Hepatocyte (in vitro differentiated cells): ENCODE measurements around the gene SGF29. TPM values are rescaled to one million over a fixed set of nuclear protein-coding genes. Genes with fewer than 3 reads are reported as not detected.

Source experiments
- DNase-seq: peaks from one replicate; pipeline ENCODE4 v3.0.0-alpha.2; 2016; ENCODE audit warnings: low spot score
- H2AFZ ChIP-seq: fragments of 200-600 bp; sonication (generic); 2 replicates; pipeline ENCODE4 v1.6.0; 2016; ENCODE audit warnings: antibody characterized with exemption, mild to moderate bottlenecking
- H3K27ac ChIP-seq: fragments of 200-600 bp; sonication (generic); 2 replicates; pipeline ENCODE4 v1.5.1; 2016; ENCODE audit warnings: mild to moderate bottlenecking
- H3K27me3 ChIP-seq: fragments of 200-600 bp; sonication (generic); 2 replicates; pipeline ENCODE4 v1.6.1; 2016
- H3K36me3 ChIP-seq: fragments of 200-600 bp; sonication (generic); replicated peaks from 2 replicates; pipeline ENCODE4 v1.5.1; 2016; ENCODE audit warnings: low read depth; ENCODE audit not compliant: insufficient read depth
- H3K4me1 ChIP-seq: fragments of 200-600 bp; sonication (generic); 2 replicates; pipeline ENCODE4 v1.5.1; 2016; ENCODE audit warnings: mild to moderate bottlenecking, moderate library complexity; ENCODE audit not compliant: insufficient read depth
- H3K4me2 ChIP-seq: fragments of 200-600 bp; sonication (generic); 2 replicates; pipeline ENCODE4 v1.6.0; 2016
- H3K4me3 ChIP-seq: fragments of 200-600 bp; sonication (generic); 2 replicates; pipeline ENCODE4 v1.5.1; 2016; ENCODE audit warnings: mild to moderate bottlenecking
- H3K79me2 ChIP-seq: fragments of 200-600 bp; sonication (generic); 2 replicates; pipeline ENCODE4 v1.6.0; 2017; ENCODE audit warnings: mild to moderate bottlenecking
- H3K9me2 ChIP-seq: fragments of 200-600 bp; sonication (generic); replicated peaks from 2 replicates; pipeline ENCODE4 v1.6.0; 2017; ENCODE audit warnings: mild to moderate bottlenecking; ENCODE audit not compliant: insufficient read depth
- H3K9me3 ChIP-seq: fragments of 200-600 bp; sonication (generic); 2 replicates; pipeline ENCODE4 v1.5.1; 2016; ENCODE audit warnings: low read depth, mild to moderate bottlenecking
- H4K20me1 ChIP-seq: fragments of 200-600 bp; sonication (generic); 2 replicates; pipeline ENCODE4 v1.6.0; 2016; ENCODE audit warnings: mild to moderate bottlenecking; ENCODE audit not compliant: insufficient read depth, poor library complexity, severe bottlenecking
- CTCF ChIP-seq: fragments of 200-600 bp; sonication (generic); IDR thresholded peaks from 2 replicates; pipeline ENCODE4 v1.5.1; 2016; ENCODE audit warnings: antibody characterized with exemption, mild to moderate bottlenecking; ENCODE audit not compliant: poor library complexity
- EZH2 ChIP-seq: fragments of 200-600 bp; sonication (generic); IDR thresholded peaks from 2 replicates; pipeline ENCODE4 v1.6.1; 2016; ENCODE audit warnings: antibody characterized with exemption, mild to moderate bottlenecking, borderline replicate concordance
- EZH2phosphoT487 ChIP-seq: fragments of 200-600 bp; sonication (generic); IDR thresholded peaks from one replicate; pipeline ENCODE4 v1.6.1; 2018; ENCODE audit warnings: antibody characterized with exemption, mild to moderate bottlenecking, low read depth, moderate library complexity; ENCODE audit not compliant: unreplicated experiment, severe bottlenecking
- WGBS: methylation state at CpG from one replicate; pipeline ENCODE4 v1.1.6; 2016; ENCODE audit warnings: low lambda C conversion rate; ENCODE audit errors: missing lambda C conversion rate; 5-methylcytosine and 5-hydroxymethylcytosine counted together
- polyA plus RNA-seq: library from polyadenylated mRNA; unstranded; fragments of >200 nt; fragmentation: Nextera tagmentation; extraction: Ambion mirVana; gene quantifications from 2 replicates; pipeline ENCODE4 v1.2.1, GENCODE V29; 2016
- total RNA-seq: library from RNA; depleted of rRNA; stranded (reverse); fragments of >200 nt; gene quantifications from 2 replicates; pipeline ENCODE4 v1.2.3, GENCODE V29; 2014

SGF29 gene
- total RNA-seq (12.7 and 12.8 TPM in 2 replicates), polyA plus RNA-seq (14.1 and 17.1 TPM in 2 replicates)

- Histone ChIP-seq H3K4me1 (no peaks in the 10 kb centered on the region), H3K79me2 (peaks cover 29% of the 10 kb centered on the region), H3K27ac (peak within 1 kb of the TSS; percentile 98), H3K4me2 (peak within 1 kb of the TSS; percentile 80), H4K20me1 (no peaks in the 10 kb centered on the region), H2AFZ (peak within 1 kb of the TSS; percentile 79), H3K9me2 (no peaks in the 10 kb centered on the region), H3K4me3 (peak within 1 kb of the TSS; percentile 72), H3K27me3 (no peaks in the 10 kb centered on the region), H3K9me3 (no peaks in the 10 kb centered on the region), H3K36me3 (no peaks in the 10 kb centered on the region)
- WGBS: 6% methylated on average over 62 of the region's 88 CpGs
- TF ChIP-seq CTCF (peak; percentile 58), EZH2 (no peak), EZH2phosphoT487 (no peak)
- peak; percentile 94 for DNase-seq
Observed at GRCh38 chr16:28553776-28554633, at the start of gene SGF29. Gene SGF29 (plus strand): TSS chr16:28553920. CDS start chr16:28581070, 27,150 bp downstream.

GRCh38 chr16:28504707-28505404 lies 48.9 kb upstream of the SGF29 start:
- 73% methylated on average over 8 of the region's 8 CpGs for WGBS
- Histone ChIP-seq H3K4me2 (no peak overlapping the region), H3K36me3 (no peaks in the 10 kb centered on the region), H3K9me3 (no peaks in the 10 kb centered on the region), H3K79me2 (no peaks in the 10 kb centered on the region), H3K9me2 (no peaks in the 10 kb centered on the region), H3K4me3 (no peak overlapping the region), H2AFZ (no peak overlapping the region), H3K4me1 (no peaks in the 10 kb centered on the region), H4K20me1 (no peaks in the 10 kb centered on the region), H3K27ac (no peak overlapping the region), H3K27me3 (no peaks in the 10 kb centered on the region)
- DNase-seq: no peak
- TF ChIP-seq EZH2: no peak
- no peak for TF ChIP-seq EZH2phosphoT487
- TF ChIP-seq CTCF: no peak

- H3K4me3 ChIP-seq: no peak overlapping the region
- no peaks in the 10 kb centered on the region for H3K9me3 ChIP-seq
Observed at GRCh38 chr16:28505489-28506137, 48.1 kb upstream of the SGF29 start.

More at GRCh38 chr16:28505489-28506137, 48.1 kb upstream of the SGF29 start:
- Histone ChIP-seq H3K27ac (no peak overlapping the region), H4K20me1 (no peaks in the 10 kb centered on the region), H3K4me1 (no peaks in the 10 kb centered on the region), H3K27me3 (no peaks in the 10 kb centered on the region), H3K9me2 (no peaks in the 10 kb centered on the region), H3K36me3 (no peaks in the 10 kb centered on the region), H3K4me2 (no peak overlapping the region), H3K79me2 (no peaks in the 10 kb centered on the region), H2AFZ (no peak overlapping the region)
- 72% methylated on average over 14 of the region's 14 CpGs for WGBS
- TF ChIP-seq EZH2 (no peak), EZH2phosphoT487 (no peak), CTCF (no peak)
- no peak for DNase-seq
